DND-41 (cell line): ENCODE data around the gene ACOXL.

Experiments
- ATAC-seq: fragments of 200-7000 bp; cut with Tn5 transposase; 3 replicates; pipeline ENCODE4 v1.9.1; 2021; ENCODE audit warnings: low read depth; ENCODE audit not compliant: insufficient read depth
- DNase-seq: peaks from one replicate; pipeline ENCODE4 v3.0.0-alpha.2; 2020
- H2AFZ ChIP-seq: 2 replicates; pipeline ENCODE4 v1.6.0; 2012; ENCODE audit warnings: low read depth, low read length
- H3K27ac ChIP-seq: 2 replicates; pipeline ENCODE4 v1.5.1; 2012; ENCODE audit warnings: low read length, inconsistent platforms
- H3K27me3 ChIP-seq: fragments of 200-600 bp; sonication (generic); 2 replicates; pipeline ENCODE4 v1.6.0; 2012; ENCODE audit warnings: low read length, mild to moderate bottlenecking, inconsistent platforms; ENCODE audit not compliant: insufficient read depth, poor library complexity
- H3K36me3 ChIP-seq: 2 replicates; pipeline ENCODE4 v1.5.1; 2012; ENCODE audit warnings: low read length, inconsistent platforms; ENCODE audit not compliant: insufficient read depth
- H3K4me1 ChIP-seq: 2 replicates; pipeline ENCODE4 v1.5.1; 2012; ENCODE audit warnings: mild to moderate bottlenecking, low read length; ENCODE audit not compliant: insufficient read depth
- H3K4me2 ChIP-seq: 2 replicates; pipeline ENCODE4 v1.6.0; 2012; ENCODE audit warnings: mild to moderate bottlenecking, moderate library complexity, low read length, inconsistent platforms; ENCODE audit not compliant: insufficient read depth
- H3K4me3 ChIP-seq, 2 experiments: fragments of 200-600 bp in 1 of 2; shearing (Covaris generic) in 1 of 2; 2 replicates each; pipeline ENCODE4 v1.5.1; 2012 to 2016; ENCODE audit warnings: inconsistent platforms in 2 of 2, low read length in 2 of 2, mild to moderate bottlenecking in 2 of 2, low read depth in 1 of 2, moderate library complexity in 1 of 2
- H3K79me2 ChIP-seq: 2 replicates; pipeline ENCODE4 v1.6.0; 2012; ENCODE audit warnings: low read length, inconsistent platforms; ENCODE audit not compliant: insufficient read depth
- H3K9ac ChIP-seq: 2 replicates; pipeline ENCODE4 v1.6.0; 2012; ENCODE audit warnings: low read depth, mild to moderate bottlenecking, inconsistent platforms, low read length, moderate library complexity
- H3K9me3 ChIP-seq: 2 replicates; pipeline ENCODE4 v1.5.1; 2012; ENCODE audit warnings: low read length, moderate library complexity, mild to moderate bottlenecking, inconsistent platforms; ENCODE audit not compliant: insufficient read depth, severe bottlenecking
- H4K20me1 ChIP-seq: 2 replicates; pipeline ENCODE4 v1.6.0; 2012; ENCODE audit warnings: low read length; ENCODE audit not compliant: insufficient read depth
- CTCF ChIP-seq: IDR thresholded peaks from 2 replicates; pipeline ENCODE4 v1.5.1; 2012; ENCODE audit warnings: borderline replicate concordance, low read length, moderate library complexity, mild to moderate bottlenecking; ENCODE audit not compliant: poor library complexity, severe bottlenecking; ENCODE audit errors: extremely low read depth
- EZH2 ChIP-seq: IDR thresholded peaks from 3 replicates; pipeline ENCODE4 v1.6.1; 2012; ENCODE audit warnings: borderline replicate concordance, low read depth, mild to moderate bottlenecking, moderate library complexity, low read length, inconsistent platforms; ENCODE audit not compliant: severe bottlenecking

ACOXL gene

DNA sequence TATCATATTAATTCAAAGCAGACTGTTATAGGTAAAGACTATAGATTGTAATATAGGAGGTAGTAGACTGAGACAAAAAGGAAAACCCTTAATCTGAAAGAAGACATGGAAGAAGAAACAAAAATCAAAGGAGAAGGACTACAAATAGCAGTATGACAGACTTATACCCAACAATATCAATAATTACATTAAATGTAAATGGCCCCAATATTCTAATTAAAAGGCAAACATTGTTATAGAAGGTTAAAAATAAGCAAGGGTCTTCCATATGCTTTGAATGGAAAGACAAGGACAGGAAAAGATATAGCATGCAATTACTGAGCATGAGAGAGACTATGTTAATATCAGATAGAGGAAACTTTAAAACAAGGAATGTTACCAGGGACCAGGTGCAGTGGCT, 278.8 kb downstream of the ACOXL start:
- ATAC-seq (no peak), DNase-seq (no peak)
- Histone ChIP-seq H3K9me3 (peaks cover 8% of the 10 kb centered on the region), H3K27me3 (no peaks in the 10 kb centered on the region), H3K9ac (no peak overlapping the region), H3K4me1 (no peaks in the 10 kb centered on the region), H2AFZ (no peak overlapping the region), H3K4me2 (no peak overlapping the region), H3K4me3 (no peak overlapping the region), H3K36me3 (no peaks in the 10 kb centered on the region), H3K79me2 (no peaks in the 10 kb centered on the region), H3K27ac (no peak overlapping the region), H4K20me1 (no peaks in the 10 kb centered on the region)
- no peak for TF ChIP-seq EZH2
- TF ChIP-seq CTCF, result no peak

DNA sequence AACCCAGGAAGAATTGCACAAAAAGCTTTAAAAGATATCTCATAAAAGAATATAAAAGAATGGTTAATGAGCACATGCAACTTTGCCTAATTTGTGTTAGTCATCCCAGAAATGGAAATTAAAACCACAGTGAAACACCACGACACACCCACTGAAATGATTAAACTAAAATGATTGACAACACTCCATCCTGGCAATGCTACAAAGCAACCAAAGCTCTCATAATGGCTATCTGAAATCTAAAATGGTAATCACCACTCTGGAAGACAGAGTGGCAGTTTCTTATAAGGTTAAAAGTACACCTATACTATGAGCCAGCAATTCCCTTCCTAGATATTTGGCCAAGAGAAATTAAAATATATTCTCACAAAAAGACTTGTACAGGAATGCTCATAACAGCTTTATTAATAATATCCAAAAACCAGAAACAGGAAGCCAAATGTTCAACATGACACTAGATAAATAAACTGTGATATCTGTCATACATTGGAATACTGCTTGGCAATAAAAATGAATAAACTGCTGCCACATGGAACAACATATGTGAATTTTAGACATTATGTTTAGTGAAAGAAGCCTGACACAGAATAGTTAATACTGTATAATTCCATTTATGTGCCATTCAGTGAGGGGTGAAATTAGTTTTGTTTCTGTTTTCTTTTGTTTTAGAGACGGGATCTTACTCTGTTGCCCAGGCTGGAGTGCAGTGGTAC, 283.1 kb downstream of the ACOXL start:
- Histone ChIP-seq H4K20me1 (no peaks in the 10 kb centered on the region), H3K36me3 (no peaks in the 10 kb centered on the region), H3K9me3 (peaks cover 8% of the 10 kb centered on the region), H3K4me1 (no peaks in the 10 kb centered on the region), H3K4me3 (no peak overlapping the region), H3K27ac (no peak overlapping the region), H2AFZ (no peak overlapping the region), H3K27me3 (no peaks in the 10 kb centered on the region), H3K79me2 (no peaks in the 10 kb centered on the region), H3K9ac (no peak overlapping the region), H3K4me2 (no peak overlapping the region)
- TF ChIP-seq EZH2 (no peak), CTCF (no peak)
- no peak for DNase-seq
- no peak for ATAC-seq

GRCh38 chr2:111017034-111017622, 284.8 kb downstream of the ACOXL start:
- H3K79me2 ChIP-seq, result no peaks in the 10 kb centered on the region
- ATAC-seq (no peak; the same call in 2 of the 3 replicates), DNase-seq (no peak)
- no peaks in the 10 kb centered on the region for H3K27me3 ChIP-seq
- no peak overlapping the region for H3K27ac ChIP-seq
- no peak overlapping the region for H3K9ac ChIP-seq
- no peaks in the 10 kb centered on the region for H3K4me1 ChIP-seq
- H3K36me3 ChIP-seq, result no peaks in the 10 kb centered on the region
- H2AFZ ChIP-seq, result no peak overlapping the region
- H3K9me3 ChIP-seq, result peaks cover 8% of the 10 kb centered on the region
- no peaks in the 10 kb centered on the region for H4K20me1 ChIP-seq
- H3K4me3 ChIP-seq, result no peak overlapping the region
- TF ChIP-seq EZH2, result no peak
- no peak for TF ChIP-seq CTCF
- no peak overlapping the region for H3K4me2 ChIP-seq
